CD8-positive, alpha-beta memory T cell (primary cell): ENCODE measurements around the gene CXCL8. TPM values are rescaled to one million over a fixed set of nuclear protein-coding genes. Genes with fewer than 3 reads are reported as not detected.

Experiments
- CTCF ChIA-PET: fragments of 350-600 bp; sonication (Branson Sonifier 250); formaldehyde crosslinking; loops from one replicate; lab custom pipeline; 2021; ENCODE audit warnings: antibody characterized with exemption; lab: Charles Lee
- POLR2A ChIA-PET: fragments of 350-600 bp; sonication (Branson Sonifier 250); formaldehyde crosslinking; loops from one replicate; lab custom pipeline; 2021; ENCODE audit warnings: antibody characterized with exemption; lab: Charles Lee
- DNase-seq, 5 donors: peaks; one replicate each; pipeline versions ENCODE4 v3.0.0 to v3.0.0-alpha.2; 2020 to 2022; ENCODE audit warnings: mixed read lengths in 1 of 5
- H3K27ac ChIP-seq: one replicate; pipeline ENCODE4 v1.7.0; 2013; ENCODE audit warnings: low read depth, mild to moderate bottlenecking, low read length, moderate library complexity
- H3K27me3 ChIP-seq: 2 replicates; pipeline ENCODE4 v1.7.0; 2013; ENCODE audit warnings: low read length, mild to moderate bottlenecking; ENCODE audit not compliant: insufficient read depth, poor library complexity, severe bottlenecking
- H3K36me3 ChIP-seq: 2 replicates; pipeline ENCODE4 v1.7.0; 2013; ENCODE audit warnings: mild to moderate bottlenecking, low read length, moderate library complexity; ENCODE audit not compliant: insufficient read depth
- H3K4me1 ChIP-seq: 2 replicates; pipeline ENCODE4 v1.7.0; 2013; ENCODE audit warnings: mild to moderate bottlenecking, low read length, moderate library complexity; ENCODE audit not compliant: insufficient read depth
- H3K4me3 ChIP-seq: 2 replicates; pipeline ENCODE4 v1.7.0; 2013; ENCODE audit warnings: mild to moderate bottlenecking, low read length
- H3K9me3 ChIP-seq: 2 replicates; pipeline ENCODE4 v1.7.0; 2013; ENCODE audit warnings: mild to moderate bottlenecking, low read length
- H3K27ac Mint-ChIP-seq, 8 donors: one replicate each; pipeline ENCODE4 v1.8.0; 2020 to 2021; ENCODE audit warnings: mixed read lengths in 8 of 8, mild to moderate bottlenecking in 6 of 8, inconsistent platforms in 3 of 8, moderate library complexity in 3 of 8
- H3K27me3 Mint-ChIP-seq, 2 donors: one replicate each; pipeline ENCODE4 v1.8.0; 2020 to 2021; ENCODE audit warnings: mixed read lengths in 2 of 2, mild to moderate bottlenecking in 1 of 2, moderate library complexity in 1 of 2
- H3K36me3 Mint-ChIP-seq, 3 donors: one replicate each; pipeline ENCODE4 v1.8.0; 2020 to 2021; ENCODE audit warnings: mixed read lengths in 3 of 3, inconsistent platforms in 1 of 3, mild to moderate bottlenecking in 1 of 3
- H3K4me1 Mint-ChIP-seq, 3 donors: one replicate each; pipeline ENCODE4 v1.8.0; 2020 to 2021; ENCODE audit warnings: mixed read lengths in 3 of 3, inconsistent platforms in 1 of 3, mild to moderate bottlenecking in 1 of 3
- H3K4me3 Mint-ChIP-seq, 7 donors: one replicate each; pipeline ENCODE4 v1.8.0; 2020 to 2021; ENCODE audit warnings: mixed read lengths in 7 of 7, mild to moderate bottlenecking in 6 of 7, moderate library complexity in 4 of 7, inconsistent platforms in 2 of 7
- H3K9me3 Mint-ChIP-seq, 5 donors: one replicate each; pipeline ENCODE4 v1.8.0; 2020 to 2022; ENCODE audit warnings: mixed read lengths in 5 of 5, mild to moderate bottlenecking in 3 of 5, moderate library complexity in 2 of 5, inconsistent platforms in 1 of 5
- polyA plus RNA-seq: library from polyadenylated mRNA; unstranded; fragments of 300-500 nt; fragmentation: Illumina TruSeq; gene quantifications from one replicate; pipeline ENCODE4 v1.2.3, GENCODE V29; 2021
- total RNA-seq, 2 experiments: library from RNA; stranded (reverse); gene quantifications; one replicate each; pipeline ENCODE4 v1.2.3, GENCODE V29; 2021

The CXCL8 gene
- total and polyA plus RNA-seq, 3 experiments from 2014 or later: 0.42 to 0.51 TPM; not detected in 1

GRCh38 chr4:73702796-73703287 is 37.5 kb upstream of the CXCL8 start:
- Mint-ChIP-seq H3K27me3 (no peaks in the 10 kb centered on the region), H3K9me3 (peaks cover 0 to 2% (median 0%) of the 10 kb centered on the region in 5 donors), H3K4me1 (no peaks in the 10 kb centered on the region), H3K4me3 (no peak overlapping the region), H3K36me3 (no peaks in the 10 kb centered on the region), H3K27ac (peak overlapping the region in 1 of 8 donors; percentile 82)
- H3K27me3 ChIP-seq: no peaks in the 10 kb centered on the region
- DNase-seq: no peak
- no peak overlapping the region for H3K4me3 ChIP-seq
- no peaks in the 10 kb centered on the region for H3K9me3 ChIP-seq
- ChIA-PET POLR2A (no interaction called here), CTCF (no interaction called here)
- H3K27ac ChIP-seq: no peak overlapping the region
- H3K36me3 ChIP-seq: no peaks in the 10 kb centered on the region
- no peaks in the 10 kb centered on the region for H3K4me1 ChIP-seq

- no peak overlapping the region for H3K4me3 ChIP-seq
- H3K4me1 ChIP-seq: no peaks in the 10 kb centered on the region
- Mint-ChIP-seq H3K27me3 (peaks cover 0 to under 1% of the 10 kb centered on the region in 2 donors), H3K4me3 (no peak overlapping the region), H3K9me3 (peaks cover 0 to 2% (median 0%) of the 10 kb centered on the region in 5 donors), H3K36me3 (no peaks in the 10 kb centered on the region), H3K4me1 (no peaks in the 10 kb centered on the region), H3K27ac (no peak overlapping the region)
- CTCF ChIA-PET: no interaction called here
- no peaks in the 10 kb centered on the region for H3K36me3 ChIP-seq
- no peak overlapping the region for H3K27ac ChIP-seq
- POLR2A ChIA-PET: no interaction called here
- no peaks in the 10 kb centered on the region for H3K27me3 ChIP-seq
- H3K9me3 ChIP-seq: no peaks in the 10 kb centered on the region
- no peak for DNase-seq
These were observed 37.0 kb upstream of the CXCL8 start for GRCh38 chr4:73703320-73703719.

DNA sequence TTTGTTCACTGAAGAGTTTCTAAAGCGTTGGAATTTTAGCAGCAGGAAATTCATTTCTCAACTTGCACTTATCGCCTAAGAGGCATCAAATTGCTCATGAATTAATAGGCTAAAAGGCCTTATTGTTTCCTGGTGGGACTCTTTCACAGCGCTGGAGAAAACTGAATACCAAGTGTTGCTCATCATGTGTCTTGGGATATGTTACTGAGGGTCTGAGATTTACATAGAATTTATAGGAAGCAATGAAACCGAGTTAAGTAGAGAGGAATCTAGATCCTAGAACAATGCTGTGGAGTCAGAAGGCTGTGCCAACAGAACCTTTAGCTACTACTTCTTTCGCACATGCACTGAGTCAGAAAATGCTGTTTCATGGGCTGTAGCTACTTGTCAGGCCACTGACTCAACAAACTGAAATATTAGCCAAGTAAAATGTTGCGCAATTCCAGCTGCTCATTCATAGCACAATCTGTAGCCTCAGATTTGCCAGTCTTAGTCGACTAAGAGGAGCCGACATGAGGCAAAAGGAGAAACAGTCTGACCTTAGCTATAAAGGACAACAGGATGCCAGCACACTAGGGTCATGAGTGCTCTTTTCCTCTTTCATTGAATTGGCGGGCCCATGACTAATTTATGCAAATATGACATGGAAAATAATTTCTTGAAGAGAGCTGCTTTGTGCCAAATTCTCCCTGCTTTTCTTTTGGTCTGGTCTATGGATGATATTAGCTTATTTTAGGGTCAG is 35.9 kb upstream of the CXCL8 start:
- Histone ChIP-seq H3K4me3 (no peak overlapping the region), H3K27me3 (no peaks in the 10 kb centered on the region), H3K27ac (no peak overlapping the region), H3K4me1 (no peaks in the 10 kb centered on the region), H3K36me3 (no peaks in the 10 kb centered on the region), H3K9me3 (no peaks in the 10 kb centered on the region)
- no peak overlapping the region for H3K27ac Mint-ChIP-seq
- H3K4me3 Mint-ChIP-seq: no peak overlapping the region
- peaks cover 0 to 2% (median 0%) of the 10 kb centered on the region in 5 donors for H3K9me3 Mint-ChIP-seq
- DNase-seq: no peak
- ChIA-PET POLR2A (no interaction called here), CTCF (no interaction called here)
- H3K36me3 Mint-ChIP-seq: no peaks in the 10 kb centered on the region
- peaks cover 0 to 3% of the 10 kb centered on the region in 2 donors for H3K27me3 Mint-ChIP-seq
- H3K4me1 Mint-ChIP-seq: no peaks in the 10 kb centered on the region

DNA sequence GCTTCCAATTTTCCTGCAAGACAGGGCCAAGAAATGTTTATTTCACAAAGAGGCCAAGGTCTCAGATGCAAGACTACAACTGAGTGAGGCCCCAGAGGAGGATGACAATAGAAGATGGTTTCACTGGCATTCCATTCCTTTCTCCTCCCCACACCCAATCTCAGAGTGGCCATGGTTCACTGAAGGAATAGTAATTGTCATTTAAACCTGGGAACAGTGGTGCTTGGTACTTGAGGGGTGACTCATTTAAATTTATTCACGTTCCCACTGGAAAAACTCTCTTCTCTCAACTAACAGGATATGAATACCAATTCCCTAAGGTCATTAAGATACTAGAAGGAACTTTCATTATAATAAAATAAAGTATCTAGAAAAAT is 35.3 kb upstream of the CXCL8 start:
- Mint-ChIP-seq H3K27me3 (peaks cover 0 to 3% of the 10 kb centered on the region in 2 donors), H3K4me1 (no peaks in the 10 kb centered on the region), H3K27ac (no peak overlapping the region), H3K36me3 (no peaks in the 10 kb centered on the region), H3K4me3 (no peak overlapping the region), H3K9me3 (no peaks in the 10 kb centered on the region)
- Histone ChIP-seq H3K4me1 (no peaks in the 10 kb centered on the region), H3K9me3 (no peaks in the 10 kb centered on the region), H3K27ac (no peak overlapping the region), H3K4me3 (no peak overlapping the region), H3K36me3 (no peaks in the 10 kb centered on the region), H3K27me3 (no peaks in the 10 kb centered on the region)
- no peak for DNase-seq
- ChIA-PET POLR2A (no interaction called here), CTCF (no interaction called here)

- H3K27me3 Mint-ChIP-seq: peaks cover 0 to 3% of the 10 kb centered on the region in 2 donors
- no peak overlapping the region for H3K4me3 Mint-ChIP-seq
- CTCF ChIA-PET: no interaction called here
- H3K36me3 Mint-ChIP-seq: no peaks in the 10 kb centered on the region
- H3K27ac Mint-ChIP-seq: no peak overlapping the region
- no peaks in the 10 kb centered on the region for H3K27me3 ChIP-seq
- no peaks in the 10 kb centered on the region for H3K9me3 Mint-ChIP-seq
- H3K27ac ChIP-seq: no peak overlapping the region
- H3K4me3 ChIP-seq: no peak overlapping the region
- no peaks in the 10 kb centered on the region for H3K36me3 ChIP-seq
- DNase-seq: no peak
- H3K9me3 ChIP-seq: no peaks in the 10 kb centered on the region
- POLR2A ChIA-PET: no interaction called here
- H3K4me1 ChIP-seq: no peaks in the 10 kb centered on the region
- H3K4me1 Mint-ChIP-seq: no peaks in the 10 kb centered on the region
These were observed 34.6 kb upstream of the CXCL8 start for GRCh38 chr4:73705721-73706120.

GRCh38 chr4:73706811-73707210 is 33.6 kb upstream of the CXCL8 start:
- no peaks in the 10 kb centered on the region for H3K4me1 ChIP-seq
- ChIA-PET CTCF (no interaction called here), POLR2A (no interaction called here)
- Mint-ChIP-seq H3K4me1 (no peaks in the 10 kb centered on the region), H3K27ac (no peak overlapping the region), H3K36me3 (no peaks in the 10 kb centered on the region), H3K4me3 (no peak overlapping the region), H3K9me3 (peaks cover 0 to 2% (median 0%) of the 10 kb centered on the region in 5 donors), H3K27me3 (peaks cover 0 to 3% of the 10 kb centered on the region in 2 donors)
- no peaks in the 10 kb centered on the region for H3K36me3 ChIP-seq
- H3K27ac ChIP-seq: no peak overlapping the region
- no peak overlapping the region for H3K4me3 ChIP-seq
- no peaks in the 10 kb centered on the region for H3K27me3 ChIP-seq
- no peaks in the 10 kb centered on the region for H3K9me3 ChIP-seq
- DNase-seq: no peak

DNA sequence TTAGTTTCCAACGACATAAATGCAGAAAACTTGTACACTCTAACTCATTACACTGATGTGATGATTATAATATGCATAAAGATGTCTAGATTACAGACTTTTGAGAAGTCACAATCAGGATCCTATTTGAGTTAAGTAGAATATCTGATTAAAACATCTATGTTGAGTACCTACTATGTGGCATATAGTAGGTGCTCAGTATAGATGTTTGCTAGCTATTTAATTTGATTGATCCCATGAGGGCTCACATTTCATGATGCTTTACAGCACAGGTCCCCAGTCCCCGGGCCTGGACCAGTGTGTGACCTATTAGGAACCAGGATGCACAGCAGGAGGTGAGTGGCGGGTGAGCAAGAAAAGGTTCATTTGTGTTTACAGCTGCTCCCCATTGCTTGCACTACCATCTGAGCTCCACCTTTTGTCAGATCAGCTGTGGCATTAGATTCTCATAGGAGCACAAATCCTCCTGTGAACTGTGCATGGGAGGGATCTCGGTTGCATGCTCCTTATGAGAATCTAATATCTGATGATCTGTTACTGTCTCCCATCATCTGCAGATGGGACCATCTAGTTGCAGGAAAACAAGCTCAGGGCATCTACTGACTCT is 33.0 kb upstream of the CXCL8 start:
- Mint-ChIP-seq H3K27me3 (peaks cover 0 to 3% of the 10 kb centered on the region in 2 donors), H3K4me1 (no peaks in the 10 kb centered on the region), H3K36me3 (no peaks in the 10 kb centered on the region), H3K27ac (no peak overlapping the region), H3K4me3 (no peak overlapping the region), H3K9me3 (peaks cover 0 to 4% (median 0%) of the 10 kb centered on the region in 5 donors)
- Histone ChIP-seq H3K27me3 (no peaks in the 10 kb centered on the region), H3K36me3 (no peaks in the 10 kb centered on the region), H3K4me3 (no peak overlapping the region), H3K4me1 (no peaks in the 10 kb centered on the region), H3K27ac (no peak overlapping the region), H3K9me3 (no peaks in the 10 kb centered on the region)
- DNase-seq: no peak
- POLR2A ChIA-PET: no interaction called here
- CTCF ChIA-PET: no interaction called here

DNA sequence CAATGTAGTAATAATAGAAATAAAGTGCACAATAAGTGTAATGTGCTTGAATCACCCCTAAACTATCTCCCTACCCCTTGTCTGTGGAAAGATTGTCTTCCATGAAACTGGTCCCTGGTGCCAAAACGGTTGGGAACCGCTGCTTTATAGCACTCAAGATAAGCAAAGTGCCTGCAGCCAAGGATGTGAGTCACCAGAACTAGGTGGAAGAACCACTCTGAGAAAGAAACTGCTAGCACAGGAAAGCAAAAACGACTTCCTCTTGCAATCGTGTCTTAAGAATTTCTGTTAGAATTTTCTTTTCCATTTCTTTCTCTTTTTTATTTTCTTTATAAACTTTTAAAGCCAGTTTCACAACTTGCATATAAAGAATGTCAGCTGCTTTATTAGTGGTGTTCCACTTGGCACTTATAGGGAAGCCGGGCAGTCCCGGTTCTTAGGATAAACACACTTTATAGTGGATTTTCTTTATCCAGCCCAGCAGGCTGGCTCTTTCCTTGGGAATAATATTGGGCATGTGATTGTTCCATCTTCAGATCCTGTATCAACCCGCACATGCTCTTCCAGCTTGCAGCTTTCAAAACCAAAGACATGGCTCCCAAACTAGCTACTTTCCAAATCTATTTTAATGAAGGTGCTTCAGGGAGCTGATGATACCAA is 32.3 kb upstream of the CXCL8 start:
- Mint-ChIP-seq H3K4me3 (no peak overlapping the region), H3K27me3 (peaks cover 0 to 3% of the 10 kb centered on the region in 2 donors), H3K36me3 (no peaks in the 10 kb centered on the region), H3K9me3 (peaks cover 0 to 4% (median 0%) of the 10 kb centered on the region in 5 donors), H3K4me1 (no peaks in the 10 kb centered on the region), H3K27ac (no peak overlapping the region)
- no peaks in the 10 kb centered on the region for H3K4me1 ChIP-seq
- no peaks in the 10 kb centered on the region for H3K9me3 ChIP-seq
- H3K27ac ChIP-seq: peak overlapping the region; percentile 45
- POLR2A ChIA-PET: no interaction called here
- no peaks in the 10 kb centered on the region for H3K27me3 ChIP-seq
- H3K36me3 ChIP-seq: no peaks in the 10 kb centered on the region
- no peak overlapping the region for H3K4me3 ChIP-seq
- DNase-seq: no peak
- CTCF ChIA-PET: no interaction called here
